MG63 (cell line): ENCODE data around the gene ADAM19. TPM values are rescaled to one million over a fixed set of nuclear protein-coding genes. Genes with fewer than 3 reads are reported as not detected.
"Not testable (repeated sequence)": the region's sequence is repeated elsewhere in the genome, so short reads cannot be mapped to it uniquely, and the experiment has no call there.

Experiments
- DNase-seq: peaks from one replicate; pipeline ENCODE4 v3.0.0-alpha.2; 2020
- H3K27me3 ChIP-seq: fragments of 250-450 bp; sonication (Bioruptor Pico); 2 replicates; pipeline ENCODE4 v1.5.1; 2020; ENCODE audit warnings: mild to moderate bottlenecking, moderate library complexity
- H3K36me3 ChIP-seq: fragments of 250-450 bp; sonication (Bioruptor Pico); 2 replicates; pipeline ENCODE4 v1.5.1; 2020; ENCODE audit warnings: mild to moderate bottlenecking, moderate library complexity
- H3K4me3 ChIP-seq: fragments of 250-450 bp; sonication (Bioruptor Pico); 2 replicates; pipeline ENCODE4 v1.5.1; 2020; ENCODE audit warnings: mild to moderate bottlenecking, moderate library complexity
- H3K9me3 ChIP-seq: fragments of 250-450 bp; sonication (Bioruptor Pico); 2 replicates; pipeline ENCODE4 v1.5.1; 2020; ENCODE audit warnings: mild to moderate bottlenecking, moderate library complexity
- total RNA-seq: library from RNA; depleted of rRNA; stranded (reverse); fragments of >200 nt; shearing (Covaris generic); gene quantifications from 2 replicates; pipeline ENCODE4 v1.2.3, GENCODE V29; 2014; ENCODE audit warnings: low replicate concordance

ADAM19 gene
- total RNA-seq, 1 experiment from 2014 or later, result 16.4 TPM

GRCh38 chr5:157494178-157494832 lies 81.3 kb downstream of the ADAM19 start:
- peaks cover 20% of the 10 kb centered on the region for H3K36me3 ChIP-seq
- H3K9me3 ChIP-seq, result no peaks in the 10 kb centered on the region
- no peak overlapping the region for H3K4me3 ChIP-seq
- H3K27me3 ChIP-seq, result no peaks in the 10 kb centered on the region
- DNase-seq, result no peak

- Histone ChIP-seq H3K36me3 (peaks cover 30% of the 10 kb centered on the region), H3K27me3 (no peaks in the 10 kb centered on the region), H3K4me3 (no peak overlapping the region), H3K9me3 (no peaks in the 10 kb centered on the region)
- no peak for DNase-seq
Observed at GRCh38 chr5:157492886-157493285, 82.7 kb downstream of the ADAM19 start.

GRCh38 chr5:157491471-157491995 lies 84.0 kb downstream of the ADAM19 start:
- H3K9me3 ChIP-seq, result no peaks in the 10 kb centered on the region
- peaks cover 30% of the 10 kb centered on the region for H3K36me3 ChIP-seq
- H3K27me3 ChIP-seq, result no peaks in the 10 kb centered on the region

GRCh38 chr5:157487358-157487757 lies 88.2 kb downstream of the ADAM19 start:
- Histone ChIP-seq H3K9me3 (no peaks in the 10 kb centered on the region), H3K27me3 (no peaks in the 10 kb centered on the region), H3K4me3 (no peak overlapping the region), H3K36me3 (peaks cover 32% of the 10 kb centered on the region)
- no peak for DNase-seq

More at GRCh38 chr5:157491471-157491995, 84.0 kb downstream of the ADAM19 start:
- H3K4me3 ChIP-seq, result no peak overlapping the region
- DNase-seq, result no peak

- Histone ChIP-seq H3K27me3 (no peaks in the 10 kb centered on the region), H3K36me3 (peaks cover 33% of the 10 kb centered on the region), H3K9me3 (no peaks in the 10 kb centered on the region), H3K4me3 (no peak overlapping the region)
- no peak for DNase-seq
Observed at GRCh38 chr5:157486861-157487260, 88.7 kb downstream of the ADAM19 start.

- H3K9me3 ChIP-seq, result no peaks in the 10 kb centered on the region
- H3K4me3 ChIP-seq, result no peak overlapping the region
- DNase-seq, result no peak
- no peaks in the 10 kb centered on the region for H3K27me3 ChIP-seq
- peaks cover 31% of the 10 kb centered on the region for H3K36me3 ChIP-seq
Observed at GRCh38 chr5:157486221-157486681, 89.3 kb downstream of the ADAM19 start.

GRCh38 chr5:157485811-157486210 lies 89.8 kb downstream of the ADAM19 start:
- no peaks in the 10 kb centered on the region for H3K9me3 ChIP-seq
- DNase-seq, result no peak
- H3K27me3 ChIP-seq, result no peaks in the 10 kb centered on the region
- H3K4me3 ChIP-seq, result no peak overlapping the region
- H3K36me3 ChIP-seq, result peaks cover 29% of the 10 kb centered on the region

- H3K36me3 ChIP-seq, result peaks cover 27% of the 10 kb centered on the region
- no peak for DNase-seq
- H3K9me3 ChIP-seq, result no peaks in the 10 kb centered on the region
- no peaks in the 10 kb centered on the region for H3K27me3 ChIP-seq
- no peak overlapping the region for H3K4me3 ChIP-seq
Observed at GRCh38 chr5:157485340-157485739, 90.2 kb downstream of the ADAM19 start.

- Histone ChIP-seq H3K36me3 (peaks cover 22% of the 10 kb centered on the region), H3K4me3 (no peak overlapping the region), H3K9me3 (no peaks in the 10 kb centered on the region), H3K27me3 (no peaks in the 10 kb centered on the region)
- DNase-seq, result no peak
Observed at GRCh38 chr5:157484768-157485167, 90.8 kb downstream of the ADAM19 start.

- not testable (repeated sequence) for H3K36me3 ChIP-seq
Observed at GRCh38 chr5:157482702-157483101, 92.9 kb downstream of the ADAM19 start.

GRCh38 chr5:157481666-157482065 lies 93.9 kb downstream of the ADAM19 start:
- H3K27me3 ChIP-seq, result no peaks in the 10 kb centered on the region
- peaks cover 10% of the 10 kb centered on the region for H3K36me3 ChIP-seq
- DNase-seq, result no peak
- no peaks in the 10 kb centered on the region for H3K9me3 ChIP-seq
- no peak overlapping the region for H3K4me3 ChIP-seq

More at GRCh38 chr5:157482702-157483101, 92.9 kb downstream of the ADAM19 start:
- DNase-seq, H3K4me3 ChIP-seq, H3K9me3 ChIP-seq, H3K27me3 ChIP-seq: not testable (repeated sequence)

- H3K27me3 ChIP-seq, result no peaks in the 10 kb centered on the region
- H3K36me3 ChIP-seq, result peaks cover 10% of the 10 kb centered on the region
- no peaks in the 10 kb centered on the region for H3K9me3 ChIP-seq
- DNase-seq, result no peak
- no peak overlapping the region for H3K4me3 ChIP-seq
Observed at GRCh38 chr5:157481265-157481664, 94.3 kb downstream of the ADAM19 start.

- peaks cover 4% of the 10 kb centered on the region for H3K36me3 ChIP-seq
- no peak overlapping the region for H3K4me3 ChIP-seq
- DNase-seq, result no peak
- no peaks in the 10 kb centered on the region for H3K9me3 ChIP-seq
- H3K27me3 ChIP-seq, result no peaks in the 10 kb centered on the region
Observed at GRCh38 chr5:157479612-157480510, 95.7 kb downstream of the ADAM19 start.

GRCh38 chr5:157479166-157479565 lies 96.4 kb downstream of the ADAM19 start:
- DNase-seq, result no peak
- no peak overlapping the region for H3K4me3 ChIP-seq
- H3K27me3 ChIP-seq, result no peaks in the 10 kb centered on the region
- H3K36me3 ChIP-seq, result peaks cover 2% of the 10 kb centered on the region
- H3K9me3 ChIP-seq, result no peaks in the 10 kb centered on the region

GRCh38 chr5:157478726-157479125 lies 96.8 kb downstream of the ADAM19 start:
- no peaks in the 10 kb centered on the region for H3K27me3 ChIP-seq
- H3K9me3 ChIP-seq, result no peaks in the 10 kb centered on the region
- no peak overlapping the region for H3K4me3 ChIP-seq
- peaks cover 2% of the 10 kb centered on the region; the same call in 1 of the 2 replicates for H3K36me3 ChIP-seq
- DNase-seq, result no peak

- Histone ChIP-seq H3K9me3 (no peaks in the 10 kb centered on the region), H3K27me3 (no peaks in the 10 kb centered on the region), H3K36me3 (peaks cover 2% of the 10 kb centered on the region; the same call in 1 of the 2 replicates), H3K4me3 (no peak overlapping the region)
- DNase-seq, result no peak
Observed at GRCh38 chr5:157477814-157478494, 97.6 kb downstream of the ADAM19 start.
